Nasal cavity respiratory epithelium epithelial cell of viscerocranial mucosa (primary cell): ENCODE measurements around the gene PTPN6. TPM values are rescaled to one million over a fixed set of nuclear protein-coding genes. Genes with fewer than 3 reads are reported as not detected.

Experiments used
- total RNA-seq: library from RNA; depleted of rRNA; stranded (reverse); fragments of >200 nt; gene quantifications from 2 replicates; pipeline ENCODE4 v1.2.3, GENCODE V29; 2014

Gene PTPN6
- 12.3 and 17.4 TPM in 2 replicates for total RNA-seq

DNA sequence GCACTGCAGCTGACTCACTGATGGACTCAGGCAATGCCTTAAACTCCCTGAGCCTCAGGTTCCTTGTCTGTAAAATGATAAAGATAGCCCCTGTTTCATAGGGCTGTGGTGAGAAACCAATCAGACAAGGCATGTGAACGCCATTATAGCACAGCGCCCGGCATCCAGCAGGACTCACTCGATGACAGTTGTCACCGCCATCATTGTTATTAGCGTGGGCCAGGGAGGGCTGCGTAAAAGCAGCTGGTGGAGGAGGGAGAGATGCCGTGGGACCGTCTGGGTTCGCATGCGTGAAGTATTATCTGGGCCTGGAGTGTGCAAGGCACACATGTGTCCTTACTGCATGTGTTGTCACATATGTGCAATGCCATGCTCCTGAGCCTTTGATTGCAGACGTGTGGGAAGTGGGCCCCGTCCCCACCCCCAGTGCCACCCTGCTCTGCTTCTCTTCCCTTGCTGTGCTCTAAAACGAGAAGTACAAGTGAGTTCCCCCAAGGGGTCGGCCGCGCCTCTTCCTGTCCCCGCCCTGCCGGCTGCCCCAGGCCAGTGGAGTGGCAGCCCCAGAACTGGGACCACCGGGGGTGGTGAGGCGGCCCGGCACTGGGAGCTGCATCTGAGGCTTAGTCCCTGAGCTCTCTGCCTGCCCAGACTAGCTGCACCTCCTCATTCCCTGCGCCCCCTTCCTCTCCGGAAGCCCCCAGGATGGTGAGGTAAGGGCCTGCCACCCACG is at the start of gene PTPN6:
Gene PTPN6 (plus strand): TSS at position 546 of the 730 bp plus-strand sequence. CDS start 157 bp downstream, at position 703.

GRCh38 chr12:6904280-6905276 is 46.6 kb upstream of the PTPN6 start, which contains the start of gene LRRC23:
Gene LRRC23 (plus strand): TSS chr12:6904822. CDS start chr12:6905634, 812 bp downstream.

DNA sequence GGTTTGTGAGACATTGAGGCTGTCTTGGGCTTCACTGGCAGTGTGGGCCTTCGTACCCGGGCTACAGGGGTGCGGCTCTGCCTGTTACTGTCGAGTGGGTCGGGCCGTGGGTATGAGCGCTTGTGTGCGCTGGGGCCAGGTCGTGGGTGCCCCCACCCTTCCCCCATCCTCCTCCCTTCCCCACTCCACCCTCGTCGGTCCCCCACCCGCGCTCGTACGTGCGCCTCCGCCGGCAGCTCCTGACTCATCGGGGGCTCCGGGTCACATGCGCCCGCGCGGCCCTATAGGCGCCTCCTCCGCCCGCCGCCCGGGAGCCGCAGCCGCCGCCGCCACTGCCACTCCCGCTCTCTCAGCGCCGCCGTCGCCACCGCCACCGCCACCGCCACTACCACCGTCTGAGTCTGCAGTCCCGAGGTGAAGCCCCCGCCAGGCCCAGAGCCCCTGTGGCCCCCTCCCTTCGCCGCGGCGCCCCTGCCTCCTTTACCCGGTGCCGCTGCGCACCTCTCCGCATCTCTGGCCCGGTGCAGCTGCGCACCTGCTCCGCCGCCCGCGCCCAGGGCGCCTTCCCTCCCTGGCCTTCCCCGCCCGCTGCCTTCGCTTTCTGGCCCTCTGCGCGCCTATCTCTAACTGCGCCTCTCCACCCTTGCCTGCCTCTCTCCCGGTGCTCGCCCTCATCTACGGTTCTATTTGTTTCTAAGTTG is 36.8 kb upstream of the PTPN6 start, which contains the start of gene ENO2:
Gene ENO2 (plus strand): TSS at position 335 of the 701 bp plus-strand sequence. CDS start 1,253 bp downstream, outside the sequence.

GRCh38 chr12:6927379-6928021 is 23.7 kb upstream of the PTPN6 start, which contains the start of gene ATN1:
Gene ATN1 (plus strand): TSS chr12:6927959. CDS start chr12:6934002, 6,043 bp downstream.

DNA sequence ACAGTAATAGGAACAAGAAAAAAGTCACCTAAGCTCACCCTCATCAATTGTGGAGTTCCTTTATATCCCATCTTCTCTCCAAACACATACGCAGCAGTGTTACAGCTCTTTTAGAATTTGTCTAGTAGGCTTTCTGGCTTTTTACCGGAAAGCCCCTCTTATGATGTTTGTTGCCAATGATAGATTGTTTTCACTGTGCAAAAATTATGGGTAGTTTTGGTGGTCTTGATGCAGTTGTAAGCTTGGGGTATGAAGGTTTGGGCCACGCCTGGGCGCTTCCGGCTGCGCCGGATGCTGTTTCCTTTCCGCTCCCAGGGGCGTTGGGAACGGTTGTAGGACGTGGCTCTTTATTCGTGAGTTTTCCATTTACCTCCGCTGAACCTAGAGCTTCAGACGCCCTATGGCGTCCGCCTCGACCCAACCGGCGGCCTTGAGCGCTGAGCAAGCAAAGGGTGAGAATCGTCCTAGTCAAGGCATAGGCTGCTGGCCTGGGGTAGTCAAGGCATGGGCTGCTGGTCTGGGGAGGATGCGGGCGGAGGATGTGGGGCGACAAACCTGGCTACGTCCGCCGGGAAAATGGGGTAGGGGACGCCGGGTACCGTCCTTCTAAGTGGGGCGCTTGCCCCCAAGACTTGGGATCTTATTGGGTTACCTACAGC is 7.3 kb upstream of the PTPN6 start, which contains the start of the genes C12orf57 and RNU7-1:
Gene C12orf57 (plus strand): TSS at position 301 of the 659 bp plus-strand sequence. CDS start 100 bp downstream, at position 401.
Gene RNU7-1 (plus strand): TSS at position 95 of the 659 bp plus-strand sequence.

Other genes starting within 250 kb of the PTPN6 start
- 75.9 and 84.0 TPM in 2 replicates for gene COPS7A, start 227.3 kb upstream of the PTPN6 start, total RNA-seq
- 150 and 159 TPM in 2 replicates for gene MLF2, start 198.2 kb upstream of the PTPN6 start, total RNA-seq
- 16.7 and 50.8 TPM in 2 replicates for gene PTMS, start 185.0 kb upstream of the PTPN6 start, total RNA-seq
- 0.07 TPM in 1 of 2 replicates, not detected in the other for gene LAG3, start 178.8 kb upstream of the PTPN6 start, total RNA-seq
- 0.21 TPM in 1 of 2 replicates, not detected in the other for gene CD4, start 161.8 kb upstream of the PTPN6 start, total RNA-seq
- gene GPR162, start 129.5 kb upstream of the PTPN6 start, total RNA-seq, result under 0.01 TPM in 1 of 2 replicates, not detected in the other
- 18.8 and 20.6 TPM in 2 replicates for gene P3H3, start 122.9 kb upstream of the PTPN6 start, total RNA-seq
- gene GNB3, start 110.4 kb upstream of the PTPN6 start, total RNA-seq, result 0.34 and 0.78 TPM in 2 replicates
- gene CDCA3, start 100.1 kb upstream of the PTPN6 start, total RNA-seq, result 0.57 and 0.68 TPM in 2 replicates
- gene USP5, start 99.2 kb upstream of the PTPN6 start, total RNA-seq, result 44.8 and 68.4 TPM in 2 replicates
- gene TPI1, start 83.8 kb upstream of the PTPN6 start, total RNA-seq, result 571 and 622 TPM in 2 replicates
- gene SPSB2, start 78.1 kb upstream of the PTPN6 start, total RNA-seq, result 5.6 and 15.0 TPM in 2 replicates
- gene LRRC23, start 46.5 kb upstream of the PTPN6 start, total RNA-seq, result 8.2 and 9.8 TPM in 2 replicates
- 3.1 and 14.0 TPM in 2 replicates for gene ENO2, start 36.8 kb upstream of the PTPN6 start, total RNA-seq
- 5.1 and 27.6 TPM in 2 replicates for gene ATN1, start 23.4 kb upstream of the PTPN6 start, total RNA-seq
- gene RNU7-1, start 7.5 kb upstream of the PTPN6 start, total RNA-seq, result not detected in 2 replicates
- gene C12orf57, start 7.3 kb upstream of the PTPN6 start, total RNA-seq, result 52.6 and 80.0 TPM in 2 replicates
- gene PHB2, start 19.3 kb downstream of the PTPN6 start, total RNA-seq, result 63.6 and 112 TPM in 2 replicates
- 42.0 and 88.2 TPM in 2 replicates for gene EMG1, start 19.6 kb downstream of the PTPN6 start, total RNA-seq
- gene LPCAT3, start 67.1 kb downstream of the PTPN6 start, total RNA-seq, result 10.6 and 21.0 TPM in 2 replicates
- 3.1 and 66.9 TPM in 2 replicates for gene C1S, start 109.4 kb downstream of the PTPN6 start, total RNA-seq
- gene C1R, start 141.1 kb downstream of the PTPN6 start, total RNA-seq, result 2.1 and 50.6 TPM in 2 replicates
- 10.6 and 23.3 TPM in 2 replicates for gene C1RL, start 157.9 kb downstream of the PTPN6 start, total RNA-seq
- not detected in 2 replicates for gene RBP5, start 177.5 kb downstream of the PTPN6 start, total RNA-seq
- gene CLSTN3, start 179.0 kb downstream of the PTPN6 start, total RNA-seq, result 8.2 and 28.2 TPM in 2 replicates
- gene PEX5, start 238.3 kb downstream of the PTPN6 start, total RNA-seq, result 31.1 and 32.7 TPM in 2 replicates